ENCODE data around the gene CA12. TPM values are rescaled to one million over a fixed set of nuclear protein-coding genes. Genes with fewer than 3 reads are reported as not detected.

Gene CA12
- total and polyA plus RNA-seq, 11 donors = 0.04 to 5.2 (median 0.25) TPM; not detected in 3

DNA sequence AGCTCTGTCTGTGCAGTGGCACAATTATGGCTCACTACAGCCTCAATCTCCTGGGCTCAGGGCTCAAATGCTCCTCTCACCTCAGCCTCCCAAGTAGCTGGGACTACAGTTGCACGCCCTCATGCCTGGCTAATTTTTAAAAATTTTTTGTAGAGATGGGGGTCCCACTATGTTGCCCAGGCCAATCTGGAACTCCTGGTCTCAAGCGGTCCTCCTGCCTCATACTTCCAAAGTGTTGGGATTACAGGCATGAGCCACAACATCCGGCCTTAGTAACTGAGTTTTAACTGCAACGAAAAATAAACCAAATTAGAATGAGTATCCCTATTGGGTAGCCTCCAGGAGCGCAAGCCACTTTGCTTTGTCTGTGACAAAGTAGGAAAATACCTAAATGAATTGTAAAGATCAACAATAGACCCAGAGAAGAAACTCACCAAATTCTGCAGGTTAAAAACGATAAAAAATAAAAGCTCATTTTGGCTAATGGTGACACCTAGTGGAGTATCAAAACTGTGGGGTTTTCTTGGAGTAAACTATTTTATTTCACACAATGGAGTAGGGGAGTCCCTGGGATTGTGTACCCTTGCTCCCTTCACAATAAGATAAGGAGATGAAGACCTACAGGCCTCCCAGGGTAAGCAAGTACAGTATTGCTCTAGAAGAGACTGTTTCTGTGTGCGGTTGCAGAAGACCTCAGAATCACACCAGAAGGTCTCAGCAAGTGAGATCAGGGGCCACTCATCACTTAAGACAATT lies 21.0 kb upstream of the CA12 start:
- peak; percentile 26 to 47 (median 33) for ATAC-seq
- WGBS, 4 donors = 51 to 65% (median 58%) methylated on average over 7 of the region's 7 CpGs

DNA sequence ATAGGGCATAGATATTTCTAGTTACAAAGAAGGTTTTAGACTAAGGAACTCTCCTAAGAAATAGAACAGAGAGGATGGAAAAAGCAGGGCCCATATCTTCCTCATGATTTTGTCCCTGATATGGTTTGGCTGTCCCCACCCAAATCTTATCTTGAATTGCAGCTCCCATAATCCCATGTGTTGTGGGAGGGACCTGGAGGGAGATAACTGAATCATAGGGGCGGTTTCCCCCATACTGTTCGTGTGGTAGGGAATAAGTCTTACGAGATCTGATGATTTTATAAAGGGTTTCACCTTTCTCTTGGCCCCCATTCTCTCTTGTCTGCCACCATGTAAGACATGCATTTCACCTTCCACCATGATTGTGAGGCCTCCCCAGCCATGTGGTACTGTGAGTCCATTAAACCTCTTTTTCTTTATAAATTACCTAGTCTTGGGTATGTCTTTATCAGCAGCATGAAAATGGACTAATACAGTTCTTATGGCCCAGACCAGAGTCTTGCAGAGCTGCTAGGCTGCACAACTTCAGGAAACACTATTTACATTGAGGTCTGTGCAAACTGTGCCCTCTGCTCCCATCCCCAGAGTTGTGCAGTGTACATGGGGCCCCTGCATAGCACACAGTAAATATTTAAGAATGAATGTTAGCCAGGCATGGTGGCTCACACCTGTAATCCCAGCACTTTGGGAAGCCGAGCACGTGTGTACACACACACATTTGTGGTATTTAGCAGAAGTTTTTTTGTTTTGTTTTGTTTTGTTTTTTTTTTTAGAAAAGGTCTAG lies 20.3 kb upstream of the CA12 start:
- intact Hi-C loops (cut with DNase I) = loop anchor here (1.0 to 10.0 kb wide), 7 partner anchors 111 to 617 kb away; partner anchors contain the start of genes RAB8B (in 2 of the 10) and RPS27L (in 1 of the 10)
- Histone ChIP-seq H3K9me3 (no peaks in the 10 kb centered on the region), H3K4me3 (no peak overlapping the region), H3K4me1 (peaks cover 0 to 13% (median 0%) of the 10 kb centered on the region in 12 donors), H3K36me3 (no peaks in the 10 kb centered on the region), H3K27ac (no peak overlapping the region), H3K27me3 (no peaks in the 10 kb centered on the region)
- no peak for DNase-seq
- TF ChIP-seq POLR2A (IDR thresholded peaks at IDR 0.05) = no peak
- TF ChIP-seq, protein P1, sequence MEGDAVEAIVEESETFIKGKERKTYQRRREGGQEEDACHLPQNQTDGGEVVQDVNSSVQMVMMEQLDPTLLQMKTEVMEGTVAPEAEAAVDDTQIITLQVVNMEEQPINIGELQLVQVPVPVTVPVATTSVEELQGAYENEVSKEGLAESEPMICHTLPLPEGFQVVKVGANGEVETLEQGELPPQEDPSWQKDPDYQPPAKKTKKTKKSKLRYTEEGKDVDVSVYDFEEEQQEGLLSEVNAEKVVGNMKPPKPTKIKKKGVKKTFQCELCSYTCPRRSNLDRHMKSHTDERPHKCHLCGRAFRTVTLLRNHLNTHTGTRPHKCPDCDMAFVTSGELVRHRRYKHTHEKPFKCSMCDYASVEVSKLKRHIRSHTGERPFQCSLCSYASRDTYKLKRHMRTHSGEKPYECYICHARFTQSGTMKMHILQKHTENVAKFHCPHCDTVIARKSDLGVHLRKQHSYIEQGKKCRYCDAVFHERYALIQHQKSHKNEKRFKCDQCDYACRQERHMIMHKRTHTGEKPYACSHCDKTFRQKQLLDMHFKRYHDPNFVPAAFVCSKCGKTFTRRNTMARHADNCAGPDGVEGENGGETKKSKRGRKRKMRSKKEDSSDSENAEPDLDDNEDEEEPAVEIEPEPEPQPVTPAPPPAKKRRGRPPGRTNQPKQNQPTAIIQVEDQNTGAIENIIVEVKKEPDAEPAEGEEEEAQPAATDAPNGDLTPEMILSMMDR (IDR thresholded peaks at IDR 0.05) = no peak
- no peak for ATAC-seq
- 94 to 97% (median 95%) methylated on average over 5 of the region's 5 CpGs for WGBS, 4 donors

More for the DNA sequence above, 21.0 kb upstream of the CA12 start:
- DNase-seq = no peak
- Histone ChIP-seq H3K9me3 (no peaks in the 10 kb centered on the region), H3K27ac (no peak overlapping the region), H3K27me3 (no peaks in the 10 kb centered on the region), H3K36me3 (no peaks in the 10 kb centered on the region), H3K4me1 (peaks cover 0 to 13% (median 0%) of the 10 kb centered on the region in 12 donors), H3K4me3 (no peak overlapping the region)
- intact Hi-C loops (cut with DNase I) = loop anchor here (1.0 to 10.0 kb wide), 8 partner anchors 112 to 618 kb away; partner anchors contain the start of genes RAB8B (in 2 of the 10) and RPS27L (in 1 of the 10)
- no peak for TF ChIP-seq POLR2A (IDR thresholded peaks at IDR 0.05)
- TF ChIP-seq, protein P1 (IDR thresholded peaks at IDR 0.05) = peak; percentile 51 to 78 (median 68)

DNA sequence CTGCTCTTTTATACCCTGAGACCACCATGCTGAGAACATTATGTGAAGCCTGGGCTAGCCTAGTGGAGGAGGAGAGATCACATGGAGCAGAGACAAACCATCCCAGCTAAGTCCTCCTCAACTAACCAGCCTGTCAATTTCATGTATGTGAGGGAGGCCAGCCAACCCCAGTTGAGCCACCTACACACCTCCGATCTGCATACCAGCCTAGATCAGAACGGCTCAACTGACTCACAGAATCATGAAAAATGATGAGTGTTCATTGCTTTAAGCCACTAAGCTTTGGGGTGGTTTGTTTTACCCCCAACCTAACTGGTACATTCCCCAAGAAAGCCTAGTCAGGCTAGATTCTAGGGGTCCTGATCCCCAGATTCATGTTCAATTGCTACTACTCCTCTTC lies 19.4 kb upstream of the CA12 start:
- Histone ChIP-seq H3K27me3 (no peaks in the 10 kb centered on the region), H3K27ac (no peak overlapping the region), H3K9me3 (no peaks in the 10 kb centered on the region), H3K36me3 (no peaks in the 10 kb centered on the region), H3K4me3 (no peak overlapping the region), H3K4me1 (peaks cover 0 to 9% (median 0%) of the 10 kb centered on the region in 12 donors)
- TF ChIP-seq POLR2A (IDR thresholded peaks at IDR 0.05) = no peak
- TF ChIP-seq, protein P1 (IDR thresholded peaks at IDR 0.05) = no peak
- DNase-seq = no peak
- WGBS, 4 donors = 86 to 100% (median 95%) methylated on average over 2 of the region's 2 CpGs
- no peak for ATAC-seq
- intact Hi-C loops (cut with DNase I) = loop anchor here in 6 of 10 donors (2.0 to 10.0 kb wide), 5 partner anchors 110 to 616 kb away; partner anchors contain the start of genes RAB8B (in 2 of the 6) and RPS27L (in 1 of the 6)

DNA sequence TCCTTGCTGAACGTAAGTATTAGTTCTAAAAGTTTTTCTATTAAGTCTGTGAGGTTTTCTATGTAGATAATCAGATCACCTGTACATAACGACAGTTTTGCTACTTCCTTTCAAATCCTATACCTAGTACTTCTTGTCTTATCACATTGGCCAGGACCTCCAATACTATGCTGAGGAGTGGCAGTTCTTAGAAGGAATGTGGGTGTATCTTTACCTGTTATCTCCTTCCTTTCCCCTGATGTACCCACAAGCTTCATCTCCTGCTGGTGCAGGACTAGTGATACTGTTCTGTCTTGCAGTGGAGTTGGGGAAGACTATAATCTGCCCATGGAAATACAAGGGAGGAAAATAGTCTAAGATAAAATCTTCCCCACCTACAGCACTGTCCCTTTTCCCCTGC lies 16.8 kb upstream of the CA12 start:
- TF ChIP-seq, protein P1 (IDR thresholded peaks at IDR 0.05) = no peak
- TF ChIP-seq POLR2A (IDR thresholded peaks at IDR 0.05) = no peak
- intact Hi-C loops (cut with DNase I) = loop anchor here in 1 of 10 donors (5.0 kb wide), 1 partner anchor 96 kb away; no protein-coding TSS in a partner anchor
- Histone ChIP-seq H3K27ac (no peak overlapping the region), H3K9me3 (no peaks in the 10 kb centered on the region), H3K4me3 (no peak overlapping the region), H3K27me3 (no peaks in the 10 kb centered on the region), H3K36me3 (no peaks in the 10 kb centered on the region), H3K4me1 (peaks cover 0 to 4% (median 0%) of the 10 kb centered on the region in 12 donors)
- ATAC-seq (no peak), DNase-seq (no peak)
- WGBS, 4 donors = 82 to 91% (median 87%) methylated on average over 2 of the region's 2 CpGs
